GM19238 (cell line): ENCODE results near the gene SPRYD3.
"Not testable (repeated sequence)": the region's sequence is repeated elsewhere in the genome, so short reads cannot be mapped to it uniquely, and the experiment has no call there.

Source experiments
- DNase-seq: peaks from one replicate; pipeline ENCODE4 v3.0.0; 2011; ENCODE audit warnings: low spot score; ENCODE audit not compliant: insufficient read length

The SPRYD3 gene, protein sequence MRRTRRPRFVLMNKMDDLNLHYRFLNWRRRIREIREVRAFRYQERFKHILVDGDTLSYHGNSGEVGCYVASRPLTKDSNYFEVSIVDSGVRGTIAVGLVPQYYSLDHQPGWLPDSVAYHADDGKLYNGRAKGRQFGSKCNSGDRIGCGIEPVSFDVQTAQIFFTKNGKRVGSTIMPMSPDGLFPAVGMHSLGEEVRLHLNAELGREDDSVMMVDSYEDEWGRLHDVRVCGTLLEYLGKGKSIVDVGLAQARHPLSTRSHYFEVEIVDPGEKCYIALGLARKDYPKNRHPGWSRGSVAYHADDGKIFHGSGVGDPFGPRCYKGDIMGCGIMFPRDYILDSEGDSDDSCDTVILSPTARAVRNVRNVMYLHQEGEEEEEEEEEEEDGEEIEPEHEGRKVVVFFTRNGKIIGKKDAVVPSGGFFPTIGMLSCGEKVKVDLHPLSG

DNA sequence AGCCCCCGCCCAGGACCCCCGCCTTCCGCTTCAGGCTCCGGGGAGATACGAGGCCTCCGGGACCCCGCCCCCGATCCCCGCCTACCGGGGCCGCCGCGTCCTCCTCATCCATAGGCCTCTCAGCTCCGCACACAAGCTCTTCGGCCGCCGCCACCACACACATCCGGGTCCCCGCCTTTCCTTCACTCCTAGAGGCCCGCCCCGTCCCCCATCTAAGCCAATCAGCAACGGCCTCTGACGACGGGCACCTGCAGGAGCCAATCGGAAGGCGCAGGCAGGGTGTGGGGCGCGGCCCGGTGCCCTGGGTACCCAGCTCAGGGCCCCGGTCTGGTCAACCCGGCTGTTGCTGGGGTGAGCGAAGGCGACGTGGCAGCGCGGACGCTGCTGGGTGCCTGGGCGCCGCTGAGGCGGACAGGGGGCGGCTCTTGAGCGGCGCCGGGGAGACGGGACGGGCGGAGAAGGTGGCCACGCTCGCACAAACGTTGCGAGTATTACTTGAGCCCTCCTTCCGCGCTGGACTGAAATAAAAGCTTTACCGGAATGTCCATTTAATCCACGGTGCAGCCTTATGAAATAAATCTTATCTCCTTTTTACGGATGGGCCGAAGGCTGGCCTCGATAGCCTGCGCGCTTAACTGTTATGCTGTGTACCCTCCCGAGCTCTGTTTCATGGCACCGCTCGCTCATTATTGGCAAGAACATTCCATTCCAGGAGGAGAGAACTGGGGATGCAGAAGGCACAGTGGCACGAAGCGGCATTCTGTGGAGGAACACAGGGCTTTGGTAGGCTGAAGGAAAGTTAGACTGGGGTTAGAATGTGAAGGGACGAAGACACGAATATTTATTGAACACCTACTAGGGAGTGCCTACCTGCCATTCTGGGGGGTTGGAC lies at the start of gene SPRYD3:
Gene SPRYD3 (minus strand): TSS at position 165 of the 892 bp plus-strand sequence. CDS start 57 bp downstream, at position 108.
- DNase-seq, result peak; percentile 100

DNA sequence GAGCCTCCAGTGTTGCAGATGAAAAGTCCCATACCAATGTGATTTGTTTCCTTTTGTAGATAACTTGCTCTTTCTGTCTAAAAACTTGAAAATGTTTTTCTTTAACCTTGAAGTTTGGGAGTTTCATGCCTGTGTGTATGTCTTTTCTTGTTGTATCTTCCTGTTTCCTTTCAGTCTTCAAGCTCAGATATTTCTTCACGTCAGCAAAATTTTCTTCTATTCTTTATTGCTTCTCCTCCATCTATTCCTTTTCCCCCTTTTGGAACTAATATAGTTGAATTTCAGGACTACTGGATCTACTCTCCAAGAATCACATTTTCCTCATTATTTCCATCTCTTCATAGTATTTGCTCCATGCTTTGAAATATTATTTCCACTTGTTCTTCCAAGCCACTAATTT lies 48.0 kb upstream of the SPRYD3 start:
- no peak for DNase-seq

DNA sequence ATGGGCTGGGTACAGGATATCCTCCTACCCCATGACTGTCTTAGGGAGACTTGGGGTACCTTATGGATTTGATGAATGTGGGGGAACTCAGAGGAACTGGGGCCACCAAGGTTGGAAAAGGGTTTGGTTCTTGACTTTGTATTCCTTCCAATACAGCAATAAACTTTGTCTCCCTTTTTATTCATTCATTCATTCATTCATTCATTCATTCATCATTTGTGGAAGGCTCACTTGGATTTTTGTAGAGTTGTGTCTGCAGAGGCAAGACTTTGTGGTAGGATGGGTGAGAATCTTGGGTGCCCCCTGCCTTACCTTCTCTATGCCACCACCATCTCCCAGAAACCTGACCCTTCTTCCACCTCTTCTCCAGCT lies 45.1 kb upstream of the SPRYD3 start:
- no peak for DNase-seq

GRCh38 chr12:53123578-53124351 lies 44.6 kb upstream of the SPRYD3 start:
- DNase-seq, result no peak

DNA sequence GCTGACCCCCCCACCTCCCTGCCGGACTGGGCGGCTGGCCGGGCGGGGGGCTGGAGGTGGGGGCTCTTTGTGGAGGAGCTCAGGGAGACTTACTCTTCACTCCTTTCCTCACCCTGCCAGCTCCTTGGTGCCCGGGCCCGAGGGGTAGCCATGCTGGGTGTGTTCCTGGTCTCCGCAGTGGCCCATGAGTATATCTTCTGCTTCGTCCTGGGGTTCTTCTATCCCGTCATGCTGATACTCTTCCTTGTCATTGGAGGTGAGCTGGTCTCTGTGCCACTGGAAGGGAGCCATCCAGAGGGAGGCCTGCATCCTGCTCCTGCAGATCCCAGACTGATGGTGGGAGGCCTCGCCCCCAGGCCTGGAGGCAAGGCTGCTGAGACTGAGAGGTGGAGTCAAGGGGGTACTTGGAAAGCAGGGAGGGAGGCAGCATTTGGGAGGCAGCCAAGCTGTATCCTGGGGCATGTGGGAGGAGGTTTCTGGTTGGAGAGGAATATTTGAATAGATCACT lies 43.8 kb upstream of the SPRYD3 start:
- no peak for DNase-seq

DNA sequence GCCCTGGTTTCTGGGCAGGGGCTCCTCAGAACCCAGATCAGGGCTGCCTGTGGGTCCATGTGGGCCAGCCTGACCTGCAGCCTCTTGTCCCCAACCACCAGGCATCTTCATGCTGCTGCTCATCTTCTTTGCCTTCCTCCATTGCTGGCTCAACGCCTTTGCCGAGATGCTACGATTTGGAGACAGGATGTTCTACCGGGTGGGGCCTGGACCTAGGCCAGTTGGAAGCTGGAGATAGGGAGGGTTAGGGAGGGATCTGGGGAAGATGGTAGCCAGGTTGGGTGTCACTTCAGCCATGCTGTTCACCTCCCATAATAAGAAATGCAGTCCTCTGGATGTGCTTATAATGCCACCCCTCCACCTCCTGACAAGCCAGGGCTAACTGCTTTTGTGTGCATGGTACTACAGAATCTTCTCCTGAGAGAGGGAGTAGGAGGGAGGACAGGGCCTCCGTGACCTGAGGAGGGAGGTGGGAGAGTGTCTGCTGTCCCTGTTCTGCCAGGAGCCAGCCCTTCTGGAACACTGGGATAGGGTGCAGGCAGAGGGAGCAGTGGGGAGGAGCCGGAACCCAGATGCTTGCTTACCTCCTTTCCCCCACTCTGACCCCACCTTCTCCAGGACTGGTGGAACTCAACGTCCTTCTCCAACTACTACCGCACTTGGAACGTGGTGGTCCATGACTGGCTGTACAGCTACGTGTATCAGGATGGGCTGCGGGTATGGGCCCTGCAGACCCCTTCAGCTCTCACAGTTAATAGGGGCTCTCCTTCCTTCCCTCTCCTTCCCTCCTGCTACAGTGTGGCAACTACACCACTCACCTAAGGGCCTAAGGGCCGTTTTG lies 41.7 kb upstream of the SPRYD3 start:
- no peak for DNase-seq

- DNase-seq, result no peak
These were observed 39.6 kb upstream of the SPRYD3 start for GRCh38 chr12:53118751-53119300.

GRCh38 chr12:53115891-53116648 lies 36.9 kb upstream of the SPRYD3 start:
- no peak for DNase-seq

DNA sequence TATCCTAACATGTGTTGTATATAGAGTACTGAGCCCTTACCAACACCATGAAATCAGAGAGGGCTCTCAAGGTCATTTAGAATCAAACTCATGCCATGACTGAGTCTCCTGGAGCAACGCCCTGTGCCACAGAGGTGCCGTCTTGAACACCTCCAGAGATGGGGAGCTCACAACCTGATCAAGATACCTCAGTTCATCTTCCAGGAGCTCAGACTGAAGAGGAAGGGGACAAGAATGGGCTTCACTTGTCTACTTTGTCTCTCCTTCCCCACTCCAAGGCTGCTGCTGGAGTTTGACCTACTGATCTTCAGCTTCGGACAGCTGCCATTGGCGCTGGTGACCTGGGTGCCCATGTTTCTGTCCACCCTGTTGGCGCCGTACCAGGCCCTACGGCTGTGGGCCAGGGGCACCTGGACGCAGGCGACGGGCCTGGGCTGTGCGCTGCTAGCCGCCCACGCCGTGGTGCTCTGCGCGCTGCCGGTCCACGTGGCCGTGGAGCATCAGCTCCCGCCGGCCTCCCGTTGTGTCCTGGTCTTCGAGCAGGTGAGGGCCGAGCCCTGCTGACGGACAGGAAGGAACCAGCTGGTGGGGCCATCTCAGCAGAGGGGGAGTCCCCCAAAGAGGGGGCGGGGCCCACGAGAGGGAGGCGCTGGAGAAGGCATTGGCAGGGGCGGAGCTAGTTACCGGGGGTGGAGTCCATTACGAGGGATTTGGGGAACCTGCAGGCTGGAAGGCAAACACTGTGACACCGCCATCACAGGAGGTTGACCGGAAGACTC lies 36.1 kb upstream of the SPRYD3 start:
- DNase-seq, result no peak

DNA sequence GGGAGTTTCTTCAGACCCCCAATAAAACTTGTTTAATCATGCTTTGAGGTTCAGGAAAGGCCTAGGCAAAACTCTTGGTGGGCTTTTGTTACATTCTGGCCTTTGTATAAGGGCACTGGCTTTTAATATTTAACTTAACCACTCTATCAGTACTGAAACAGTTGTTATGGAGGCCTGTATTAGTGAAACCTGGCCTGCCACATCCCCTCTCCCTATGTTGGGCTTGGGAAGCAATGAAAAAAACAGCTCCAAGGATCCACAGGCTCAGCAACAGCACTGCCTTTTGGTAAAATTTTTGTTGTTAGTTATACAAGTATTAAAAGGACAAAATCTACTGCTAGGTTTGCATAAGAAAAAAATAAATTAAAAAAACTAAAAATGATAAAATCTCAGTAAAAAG lies 34.8 kb upstream of the SPRYD3 start:
- DNase-seq, result no peak

- no peak for DNase-seq
These were observed 34.0 kb upstream of the SPRYD3 start for GRCh38 chr12:53113136-53113705.

- DNase-seq, result not testable (repeated sequence)
These were observed 33.2 kb upstream of the SPRYD3 start for GRCh38 chr12:53112431-53112830.

DNA sequence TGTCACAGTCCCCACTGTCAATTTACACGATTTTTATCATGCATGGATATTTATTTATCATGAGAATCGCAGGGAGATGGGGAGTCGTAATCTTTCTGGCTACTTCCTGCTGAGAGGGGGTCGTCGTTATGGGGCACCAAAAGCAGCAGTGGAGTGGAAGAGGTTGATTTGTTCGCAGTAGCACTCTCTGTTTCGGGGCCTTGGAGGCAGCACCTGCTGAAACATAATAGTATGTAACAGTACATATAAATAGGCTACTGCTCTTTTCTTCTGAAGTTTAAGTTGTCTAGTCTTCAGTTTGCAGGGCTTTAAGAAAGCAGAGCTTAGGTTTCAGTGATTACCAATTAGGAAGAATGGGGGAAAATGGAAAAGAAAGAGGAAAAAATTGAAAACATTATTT lies 27.9 kb upstream of the SPRYD3 start:
- no peak for DNase-seq

DNA sequence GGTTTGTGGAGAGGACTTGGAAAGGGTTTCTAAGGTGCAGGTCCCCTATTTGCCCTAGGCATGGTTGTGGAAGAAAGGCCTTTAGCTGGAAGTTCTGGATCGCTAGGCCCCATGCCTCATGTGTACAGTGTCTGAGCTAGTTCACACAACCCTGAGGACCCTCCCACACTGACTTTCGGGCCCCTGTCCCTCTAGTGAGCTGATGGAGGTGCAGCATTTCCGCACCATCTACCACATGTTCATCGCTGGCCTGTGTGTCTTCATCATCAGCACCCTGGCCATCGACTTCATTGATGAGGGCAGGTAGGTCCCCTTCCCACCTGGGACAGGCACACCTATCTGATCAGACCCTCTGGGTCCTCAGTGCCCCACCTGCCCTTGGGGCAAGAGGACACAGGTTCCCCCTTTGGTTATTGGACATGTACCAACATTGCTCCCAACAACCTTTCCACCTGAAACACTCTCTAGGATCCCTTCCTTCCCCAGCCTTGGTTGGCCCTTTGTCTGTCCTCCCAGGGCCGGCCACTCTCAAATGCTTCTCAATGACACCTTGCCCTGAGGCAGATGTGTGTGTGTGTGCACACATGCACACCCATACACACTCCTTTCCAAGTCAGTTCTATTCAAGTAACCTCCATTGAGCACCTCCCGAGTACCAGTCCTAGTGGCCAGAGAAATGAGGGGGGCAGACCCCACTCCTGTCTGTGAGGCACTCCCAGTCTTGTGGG lies 26.7 kb upstream of the SPRYD3 start:
- no peak for DNase-seq

DNA sequence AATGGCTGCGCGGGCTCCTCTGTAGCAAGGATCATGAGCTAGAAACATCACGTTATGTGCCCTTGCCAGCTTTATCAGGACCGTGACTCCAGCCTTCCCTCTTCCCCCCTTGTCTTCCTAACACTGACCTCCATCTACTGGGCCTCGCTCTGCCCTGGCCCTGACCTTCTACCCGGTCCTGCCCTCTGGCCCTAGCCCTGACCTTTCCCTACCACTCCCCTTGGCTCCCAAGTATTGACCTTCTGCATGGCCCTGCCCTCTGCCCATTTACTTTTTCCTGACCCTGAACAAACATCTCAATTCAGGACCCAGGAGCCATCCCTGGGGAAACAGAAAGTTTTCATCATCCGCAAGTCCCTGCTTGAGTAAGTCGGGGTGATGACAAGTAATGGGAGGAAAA lies 26.1 kb upstream of the SPRYD3 start:
- no peak for DNase-seq

DNA sequence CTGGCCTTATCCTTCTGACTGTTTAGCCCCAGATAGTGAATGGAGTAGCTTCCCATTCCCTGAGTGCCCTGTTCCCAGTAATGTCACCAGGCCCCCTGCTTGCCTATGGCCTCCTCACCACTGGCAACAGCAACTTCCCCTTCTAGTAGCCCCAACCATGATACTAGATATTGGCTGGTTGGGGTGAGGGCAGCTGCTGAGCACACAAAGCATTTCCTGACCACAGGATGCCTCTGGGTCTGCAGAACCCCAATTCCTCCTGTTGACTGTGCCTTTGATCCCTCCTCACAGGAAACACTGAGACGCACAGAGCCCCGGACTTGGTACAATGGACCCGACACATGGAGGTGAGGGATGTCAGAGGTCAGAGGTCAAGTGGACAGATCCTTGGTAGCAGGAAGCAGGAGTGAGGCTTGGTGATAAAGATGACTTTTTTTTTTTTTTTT lies 24.7 kb upstream of the SPRYD3 start:
- DNase-seq, result no peak
